Tibial nerve (tissue), 4 donors: ENCODE data around the gene DEUP1. TPM values are rescaled to one million over a fixed set of nuclear protein-coding genes. Genes with fewer than 3 reads are reported as not detected.
A peak's percentile ranks its signal among the peaks of the same experiment; 100 is the strongest.

ENCODE experiments used
- DNase-seq, 2 donors: peaks; one replicate each; pipeline ENCODE4 v3.0.0-alpha.2; 2019; ENCODE audit warnings: low spot score in 2 of 2
- H3K27ac ChIP-seq, 4 donors: fragments of 200-600 bp; sonication (generic) in 3 of 4; one replicate each; pipeline ENCODE4 v1.5.1; 2017 to 2019; ENCODE audit warnings: mild to moderate bottlenecking in 1 of 4
- H3K27me3 ChIP-seq, 2 donors: fragments of 200-600 bp; sonication (generic) in 1 of 2; one replicate each; pipeline versions ENCODE4 v1.5.1 to v1.6.0; 2017 to 2019
- H3K36me3 ChIP-seq, 3 donors: fragments of 200-600 bp; sonication (generic); one replicate each; pipeline ENCODE4 v1.5.1; 2018 to 2019
- H3K4me1 ChIP-seq, 4 donors: fragments of 200-600 bp; sonication (generic) in 3 of 4; one replicate each; pipeline ENCODE4 v1.5.1; 2017 to 2019
- H3K4me3 ChIP-seq, 4 donors: fragments of 200-600 bp; sonication (generic) in 3 of 4; one replicate each; pipeline ENCODE4 v1.5.1; 2017 to 2019; ENCODE audit warnings: mild to moderate bottlenecking in 1 of 4, moderate library complexity in 1 of 4
- H3K9me3 ChIP-seq, 4 donors: fragments of 200-600 bp; sonication (generic) in 3 of 4; one replicate each; pipeline ENCODE4 v1.5.1; 2017 to 2019
- EP300 ChIP-seq, 2 donors: sonication (generic); formaldehyde crosslinking; IDR thresholded peaks; one replicate each; pipeline ENCODE4 v1.6.1; 2017; ENCODE audit warnings: antibody characterized with exemption in 2 of 2, mild to moderate bottlenecking in 1 of 2
- POLR2A ChIP-seq, 2 donors: fragments of 450-650 bp; IDR thresholded peaks; one replicate each; pipeline ENCODE4 v1.6.1; 2017; ENCODE audit warnings: antibody characterized with exemption in 2 of 2, mild to moderate bottlenecking in 2 of 2, moderate library complexity in 2 of 2
- WGBS, 2 donors: methylation state at CpG; one replicate each; pipeline ENCODE4 v1.1.5; 2018; 5-methylcytosine and 5-hydroxymethylcytosine counted together
- total RNA-seq, 4 donors: library from RNA; depleted of rRNA; stranded (reverse); fragments of >200 nt; gene quantifications; one replicate each; pipeline ENCODE4 v1.1.0, GENCODE V29; 2016
- TF ChIP-seq, protein P1 (sequence below), 5 experiments: fragments of 200-600 bp in 3 of 5; fragments of 450-650 bp in 2 of 5; sonication (generic) in 3 of 5; IDR thresholded peaks; one replicate each; pipeline ENCODE4 v1.5.1; 2016 to 2019; ENCODE audit warnings: antibody characterized with exemption in 5 of 5, mild to moderate bottlenecking in 3 of 5, moderate library complexity in 2 of 5

Gene DEUP1
- total RNA-seq, 4 donors from 2014 or later = 0.84 TPM; not detected in 3

- no peak overlapping the region for H3K4me3 ChIP-seq
- no peaks in the 10 kb centered on the region for H3K27me3 ChIP-seq
- WGBS, 2 donors = 87% methylated on average over 3 of the region's 3 CpGs
- TF ChIP-seq, protein P1, sequence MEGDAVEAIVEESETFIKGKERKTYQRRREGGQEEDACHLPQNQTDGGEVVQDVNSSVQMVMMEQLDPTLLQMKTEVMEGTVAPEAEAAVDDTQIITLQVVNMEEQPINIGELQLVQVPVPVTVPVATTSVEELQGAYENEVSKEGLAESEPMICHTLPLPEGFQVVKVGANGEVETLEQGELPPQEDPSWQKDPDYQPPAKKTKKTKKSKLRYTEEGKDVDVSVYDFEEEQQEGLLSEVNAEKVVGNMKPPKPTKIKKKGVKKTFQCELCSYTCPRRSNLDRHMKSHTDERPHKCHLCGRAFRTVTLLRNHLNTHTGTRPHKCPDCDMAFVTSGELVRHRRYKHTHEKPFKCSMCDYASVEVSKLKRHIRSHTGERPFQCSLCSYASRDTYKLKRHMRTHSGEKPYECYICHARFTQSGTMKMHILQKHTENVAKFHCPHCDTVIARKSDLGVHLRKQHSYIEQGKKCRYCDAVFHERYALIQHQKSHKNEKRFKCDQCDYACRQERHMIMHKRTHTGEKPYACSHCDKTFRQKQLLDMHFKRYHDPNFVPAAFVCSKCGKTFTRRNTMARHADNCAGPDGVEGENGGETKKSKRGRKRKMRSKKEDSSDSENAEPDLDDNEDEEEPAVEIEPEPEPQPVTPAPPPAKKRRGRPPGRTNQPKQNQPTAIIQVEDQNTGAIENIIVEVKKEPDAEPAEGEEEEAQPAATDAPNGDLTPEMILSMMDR (IDR thresholded peaks at IDR 0.05) = no peak
- TF ChIP-seq POLR2A (IDR thresholded peaks at IDR 0.05) (no peak), EP300 (IDR thresholded peaks at IDR 0.05) (no peak)
- no peak for DNase-seq
- peaks cover 0 to 6% (median 0%) of the 10 kb centered on the region in 4 donors for H3K4me1 ChIP-seq
- peaks cover 0 to 8% (median 0%) of the 10 kb centered on the region in 3 donors for H3K36me3 ChIP-seq
- H3K27ac ChIP-seq = no peak overlapping the region
- H3K9me3 ChIP-seq = peaks cover 0 to 8% (median 0%) of the 10 kb centered on the region in 4 donors
Measured at GRCh38 chr11:93476796-93477195, 146.3 kb downstream of the DEUP1 start.

DNA sequence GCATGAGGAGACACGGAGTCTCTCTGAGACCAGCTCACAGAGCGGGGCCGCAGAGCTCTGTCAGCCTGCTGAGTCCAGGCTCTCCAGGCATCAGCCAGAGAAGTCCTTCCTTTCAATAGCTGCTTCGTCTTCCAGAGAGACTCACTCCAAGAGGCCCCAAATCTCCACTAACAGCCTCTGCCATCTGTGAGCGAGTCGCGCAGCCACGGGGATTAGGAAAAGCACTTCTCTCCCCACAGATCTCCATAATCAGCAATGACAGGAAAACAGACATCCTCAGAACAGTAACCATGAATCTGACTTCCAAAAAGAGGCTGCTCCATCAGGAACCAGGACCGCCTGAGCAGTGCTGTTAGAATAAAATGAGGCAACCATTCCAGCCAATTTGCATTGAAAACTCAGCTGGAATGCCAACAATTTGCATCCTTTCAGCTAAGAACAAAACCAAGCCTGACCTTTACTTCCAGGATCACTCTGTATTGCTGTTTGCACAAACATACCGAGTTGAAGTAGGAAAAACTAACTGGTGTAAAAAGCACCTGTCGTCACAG, 147.2 kb downstream of the DEUP1 start:
- WGBS, 2 donors = 44 to 67% methylated on average over 11 of the region's 11 CpGs
- no peak for DNase-seq

DNA sequence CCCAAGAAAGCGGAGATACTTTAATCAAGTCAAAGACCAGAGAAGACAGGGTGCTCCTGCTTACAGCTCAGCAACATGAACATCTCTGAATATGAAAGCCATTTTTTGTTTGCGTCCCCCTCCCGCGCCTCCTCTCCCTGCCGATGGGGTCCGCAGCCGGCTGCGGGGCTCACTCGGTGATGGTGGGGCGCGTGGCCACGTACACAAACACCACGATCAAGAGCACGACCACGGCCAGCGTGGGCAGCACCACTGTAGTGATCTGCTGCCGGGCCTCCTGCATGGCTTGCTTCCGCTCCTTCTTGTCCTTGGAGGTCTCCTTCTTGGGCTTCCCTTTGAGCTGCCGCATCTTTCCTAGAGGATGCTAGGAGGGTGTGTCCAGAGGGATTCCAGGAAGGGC, 148.3 kb downstream of the DEUP1 start:
- 95 to 96% methylated on average over 19 of the region's 19 CpGs for WGBS, 2 donors
- Histone ChIP-seq H3K4me1 (peaks cover 0 to 10% (median 0%) of the 10 kb centered on the region in 4 donors), H3K9me3 (peaks cover 0 to 8% (median 0%) of the 10 kb centered on the region in 4 donors), H3K27ac (no peak overlapping the region), H3K27me3 (no peaks in the 10 kb centered on the region), H3K4me3 (no peak overlapping the region), H3K36me3 (peaks cover 0 to 8% (median 0%) of the 10 kb centered on the region in 3 donors)
- DNase-seq = no peak
- TF ChIP-seq, protein P1 (IDR thresholded peaks at IDR 0.05) = no peak
- TF ChIP-seq EP300 (IDR thresholded peaks at IDR 0.05) (no peak), POLR2A (IDR thresholded peaks at IDR 0.05) (no peak)

More for the DNA sequence above, 147.2 kb downstream of the DEUP1 start:
- H3K4me1 ChIP-seq = peaks cover 0 to 10% (median 0%) of the 10 kb centered on the region in 4 donors
- H3K4me3 ChIP-seq = no peak overlapping the region
- no peak overlapping the region for H3K27ac ChIP-seq
- H3K9me3 ChIP-seq = peaks cover 0 to 8% (median 0%) of the 10 kb centered on the region in 4 donors
- H3K27me3 ChIP-seq = no peaks in the 10 kb centered on the region
- H3K36me3 ChIP-seq = peaks cover 0 to 8% (median 0%) of the 10 kb centered on the region in 3 donors
- TF ChIP-seq POLR2A (IDR thresholded peaks at IDR 0.05) (no peak), EP300 (IDR thresholded peaks at IDR 0.05) (no peak)
- TF ChIP-seq, protein P1 (IDR thresholded peaks at IDR 0.05) = no peak

- WGBS, 2 donors = 96 to 97% methylated on average over 6 of the region's 6 CpGs
- H3K36me3 ChIP-seq = peaks cover 0 to 8% (median 0%) of the 10 kb centered on the region in 3 donors
Measured at GRCh38 chr11:93480256-93480655, 149.7 kb downstream of the DEUP1 start.

GRCh38 chr11:93480756-93481155, 150.2 kb downstream of the DEUP1 start:
- Histone ChIP-seq H3K36me3 (peaks cover 0 to 8% (median 0%) of the 10 kb centered on the region in 3 donors), H3K4me1 (peaks cover 0 to 15% (median 0%) of the 10 kb centered on the region in 4 donors), H3K4me3 (no peak overlapping the region), H3K27ac (no peak overlapping the region), H3K27me3 (no peaks in the 10 kb centered on the region), H3K9me3 (no peaks in the 10 kb centered on the region)
- no peak for DNase-seq
- 91 to 98% methylated on average over 1 of the region's 1 CpG for WGBS, 2 donors
- no peak for TF ChIP-seq EP300 (IDR thresholded peaks at IDR 0.05)
- TF ChIP-seq, protein P1 (IDR thresholded peaks at IDR 0.05) = no peak
- TF ChIP-seq POLR2A (IDR thresholded peaks at IDR 0.05) = no peak

More at GRCh38 chr11:93480256-93480655, 149.7 kb downstream of the DEUP1 start:
- peaks cover 0 to 15% (median 0%) of the 10 kb centered on the region in 4 donors for H3K4me1 ChIP-seq
- H3K27me3 ChIP-seq = no peaks in the 10 kb centered on the region
- H3K27ac ChIP-seq = peak overlapping the region in 1 of 4 donors; percentile 6
- H3K9me3 ChIP-seq = peaks cover 0 to 5% (median 0%) of the 10 kb centered on the region in 4 donors
- no peak for TF ChIP-seq EP300 (IDR thresholded peaks at IDR 0.05)
- TF ChIP-seq, protein P1 (IDR thresholded peaks at IDR 0.05) = no peak
- no peak for TF ChIP-seq POLR2A (IDR thresholded peaks at IDR 0.05)
- H3K4me3 ChIP-seq = no peak overlapping the region
- no peak for DNase-seq
